HepG2 (cell line): ENCODE measurements around the gene AKAP8L. TPM values are rescaled to one million over a fixed set of nuclear protein-coding genes. Genes with fewer than 3 reads are reported as not detected.
A peak's percentile ranks its signal among the peaks of the same experiment; 100 is the strongest.

Experiments
- BRD4 ChIP-seq: sonication (generic); formaldehyde crosslinking; IDR thresholded peaks from 2 replicates; pipeline ENCODE4 v1.4.0; 2020; ENCODE audit warnings: missing genetic modification reagents
- CBFB ChIP-seq: sonication (generic); formaldehyde crosslinking; IDR thresholded peaks from 2 replicates; pipeline ENCODE4 v1.4.0; 2020; ENCODE audit warnings: missing genetic modification reagents
- FOXA1 ChIP-seq, 2 experiments: fragments of 450-650 bp in 1 of 2; sonication (generic) in 1 of 2; formaldehyde crosslinking in 1 of 2; IDR thresholded peaks; 2 replicates each; pipeline versions ENCODE4 v1.4.0 to v1.6.1; 2016 to 2020; ENCODE audit warnings: missing genetic modification reagents in 1 of 2
- JUN ChIP-seq: sonication (generic); formaldehyde crosslinking; IDR thresholded peaks from 2 replicates; pipeline ENCODE4 v1.4.0; 2020; ENCODE audit warnings: mild to moderate bottlenecking, missing genetic modification reagents
- PHF5A ChIP-seq: IDR thresholded peaks from one replicate; pipeline ENCODE4 v1.6.1; 2018; ENCODE audit warnings: low read depth, missing genetic modification reagents; ENCODE audit not compliant: unreplicated experiment
- SIN3B ChIP-seq: fragments of 150-350 bp; IDR thresholded peaks from 2 replicates; pipeline ENCODE4 v1.6.1; 2014; ENCODE audit warnings: low read length
- SNRNP70 ChIP-seq: fragments of 200-400 bp; formaldehyde crosslinking; IDR thresholded peaks from 2 replicates; pipeline ENCODE4 v1.6.1; 2017; ENCODE audit warnings: mild to moderate bottlenecking, low read depth, low read length, moderate library complexity
- TRIM24 ChIP-seq: sonication (generic); formaldehyde crosslinking; IDR thresholded peaks from 2 replicates; pipeline ENCODE4 v1.8.0; 2022; ENCODE audit warnings: mild to moderate bottlenecking, missing genetic modification reagents
- ZNF333 ChIP-seq: sonication (generic); formaldehyde crosslinking; IDR thresholded peaks from 2 replicates; pipeline ENCODE4 v1.4.0; 2020; ENCODE audit warnings: mild to moderate bottlenecking, missing genetic modification reagents, borderline replicate concordance
- ZNF546 ChIP-seq: sonication (generic); formaldehyde crosslinking; conservative IDR thresholded peaks from 2 replicates; pipeline ENCODE4 v1.8.1; 2023; ENCODE audit warnings: mild to moderate bottlenecking, missing genetic modification reagents
- ZSCAN21 ChIP-seq: sonication (generic); formaldehyde crosslinking; IDR thresholded peaks from 2 replicates; pipeline ENCODE4 v1.8.0; 2022; ENCODE audit warnings: mild to moderate bottlenecking, missing genetic modification reagents, moderate library complexity, borderline replicate concordance
- polyA plus RNA-seq, 8 experiments: library from polyadenylated mRNA; depleted of rRNA in 3 of 8; stranded (reverse) in 7 of 8; unstranded in 1 of 8; fragments of >200 nt; fragmentation: Illumina TruSeq in 4 of 8; extraction: Trizol in 4 of 8; gene quantifications; 2 replicates each; pipeline versions ENCODE4 v1.2.1 to v1.2.3, GENCODE V29; 2011 to 2016; ENCODE audit warnings: low read depth in 4 of 8, missing spikeins in 1 of 8, mixed read lengths in 1 of 8; ENCODE audit not compliant: insufficient read depth in 1 of 8
- total RNA-seq, 5 experiments: library from RNA; depleted of rRNA; stranded (reverse); fragments of >200 nt; fragmentation: Illumina TruSeq; extraction: Trizol; gene quantifications; 2 replicates each; pipeline ENCODE4 v1.2.3, GENCODE V29; 2016; ENCODE audit warnings: low read depth in 1 of 5
- TF ChIP-seq, protein P1 (sequence below): sonication (generic); formaldehyde crosslinking; conservative IDR thresholded peaks from 2 replicates; pipeline ENCODE4 v1.8.0; 2022; ENCODE audit warnings: mild to moderate bottlenecking, moderate library complexity, missing genetic modification reagents
- TF ChIP-seq, protein P2 (sequence below): sonication (generic); formaldehyde crosslinking; IDR thresholded peaks from 2 replicates; pipeline ENCODE4 v1.5.0; 2020; ENCODE audit warnings: mild to moderate bottlenecking, missing genetic modification reagents, borderline replicate concordance
- TF ChIP-seq, protein P3 (sequence below): IDR thresholded peaks from 2 replicates; pipeline ENCODE4 v1.6.1; 2016; ENCODE audit warnings: missing compliant biosample characterization, missing genetic modification reagents, borderline replicate concordance
- TF ChIP-seq, protein P4 (sequence below): sonication (generic); formaldehyde crosslinking; IDR thresholded peaks from 2 replicates; pipeline ENCODE4 v1.8.1; 2023; ENCODE audit warnings: mild to moderate bottlenecking, missing genetic modification reagents
- TF ChIP-seq, protein P5 (sequence below): IDR thresholded peaks from 2 replicates; pipeline ENCODE4 v1.6.1; 2012; ENCODE audit warnings: inconsistent platforms
- TF ChIP-seq, protein P6 (sequence below): sonication (generic); formaldehyde crosslinking; IDR thresholded peaks from 2 replicates; pipeline ENCODE4 v1.5.0; 2020; ENCODE audit warnings: mild to moderate bottlenecking, missing genetic modification reagents, borderline replicate concordance

AKAP8L gene
- total and polyA plus RNA-seq, 2 of the 13 experiments (the other 11 are each of a cell fraction or from before 2014, with no cell fraction given), result 48.2 to 49.6 TPM

DNA sequence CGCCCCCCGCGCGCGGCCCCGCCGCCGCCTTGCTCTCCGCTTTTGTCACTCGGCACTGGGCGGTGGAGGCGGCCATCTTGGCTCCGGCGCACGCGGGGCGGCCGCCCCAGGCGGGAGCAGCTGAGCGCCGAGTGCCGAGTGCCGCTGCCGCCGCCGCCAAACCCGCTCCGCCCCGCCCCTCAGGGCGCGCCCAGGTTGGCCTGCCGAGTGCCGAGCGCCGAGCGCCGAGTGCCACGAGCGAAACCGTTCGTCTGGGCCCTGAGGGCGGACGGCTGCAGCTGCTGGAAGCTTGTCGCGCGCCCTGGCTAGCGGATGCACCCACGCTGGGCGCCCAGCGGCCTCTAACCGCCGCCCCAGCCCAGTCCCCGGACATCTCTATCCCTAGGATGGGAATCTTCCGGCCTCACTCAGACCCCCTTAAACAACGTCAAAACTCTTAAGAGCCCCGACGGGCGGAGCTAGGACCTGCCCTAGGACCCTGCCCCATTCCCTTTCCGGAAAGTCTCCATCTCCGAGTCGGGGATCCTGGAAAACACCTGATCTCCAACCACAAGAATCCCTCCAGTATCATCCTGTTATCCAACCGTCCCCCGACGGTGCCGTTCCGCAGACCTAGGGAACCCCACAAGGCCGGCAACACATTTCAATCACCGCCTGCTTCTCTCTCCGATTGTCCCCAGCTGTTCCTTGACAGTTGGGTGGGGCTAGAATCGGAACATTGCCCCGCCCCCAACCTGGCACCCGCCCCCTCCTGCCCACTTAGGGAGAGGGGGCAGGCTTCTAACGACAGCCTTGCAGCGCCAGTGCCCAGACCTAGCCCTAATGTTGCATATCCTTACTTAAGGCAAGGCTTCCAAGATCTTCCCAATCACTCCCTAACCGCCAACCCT, 14.1 kb upstream of the AKAP8L start (continued):
- TF ChIP-seq BRD4 (CRISPR knock-in tag) (no peak), CBFB (CRISPR knock-in tag) (peak; percentile 33; the same call in 1 of the 2 replicates), SNRNP70 (no peak), PHF5A (no peak), TRIM24 (no peak), FOXA1 (IDR thresholded peaks at IDR 0.05) (no peak), FOXA1 (CRISPR knock-in tag; IDR thresholded peaks at IDR 0.05) (no peak), SIN3B (0 out of 2 replicates have a peak, but pooled peaks have one; percentile 54), ZNF546 (CRISPR knock-in tag) (0 out of 2 replicates have a peak, but pooled peaks have one; percentile 59), ZSCAN21 (CRISPR knock-in tag) (peak; percentile 78), JUN (CRISPR knock-in tag) (no peak), ZNF333 (peak; percentile 39; the same call in 1 of the 2 replicates)
- TF ChIP-seq, protein P1, sequence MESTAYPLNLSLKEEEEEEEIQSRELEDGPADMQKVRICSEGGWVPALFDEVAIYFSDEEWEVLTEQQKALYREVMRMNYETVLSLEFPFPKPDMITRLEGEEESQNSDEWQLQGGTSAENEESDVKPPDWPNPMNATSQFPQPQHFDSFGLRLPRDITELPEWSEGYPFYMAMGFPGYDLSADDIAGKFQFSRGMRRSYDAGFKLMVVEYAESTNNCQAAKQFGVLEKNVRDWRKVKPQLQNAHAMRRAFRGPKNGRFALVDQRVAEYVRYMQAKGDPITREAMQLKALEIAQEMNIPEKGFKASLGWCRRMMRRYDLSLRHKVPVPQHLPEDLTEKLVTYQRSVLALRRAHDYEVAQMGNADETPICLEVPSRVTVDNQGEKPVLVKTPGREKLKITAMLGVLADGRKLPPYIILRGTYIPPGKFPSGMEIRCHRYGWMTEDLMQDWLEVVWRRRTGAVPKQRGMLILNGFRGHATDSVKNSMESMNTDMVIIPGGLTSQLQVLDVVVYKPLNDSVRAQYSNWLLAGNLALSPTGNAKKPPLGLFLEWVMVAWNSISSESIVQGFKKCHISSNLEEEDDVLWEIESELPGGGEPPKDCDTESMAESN (CRISPR knock-in tag), result peak; percentile 71
- TF ChIP-seq, protein P2, sequence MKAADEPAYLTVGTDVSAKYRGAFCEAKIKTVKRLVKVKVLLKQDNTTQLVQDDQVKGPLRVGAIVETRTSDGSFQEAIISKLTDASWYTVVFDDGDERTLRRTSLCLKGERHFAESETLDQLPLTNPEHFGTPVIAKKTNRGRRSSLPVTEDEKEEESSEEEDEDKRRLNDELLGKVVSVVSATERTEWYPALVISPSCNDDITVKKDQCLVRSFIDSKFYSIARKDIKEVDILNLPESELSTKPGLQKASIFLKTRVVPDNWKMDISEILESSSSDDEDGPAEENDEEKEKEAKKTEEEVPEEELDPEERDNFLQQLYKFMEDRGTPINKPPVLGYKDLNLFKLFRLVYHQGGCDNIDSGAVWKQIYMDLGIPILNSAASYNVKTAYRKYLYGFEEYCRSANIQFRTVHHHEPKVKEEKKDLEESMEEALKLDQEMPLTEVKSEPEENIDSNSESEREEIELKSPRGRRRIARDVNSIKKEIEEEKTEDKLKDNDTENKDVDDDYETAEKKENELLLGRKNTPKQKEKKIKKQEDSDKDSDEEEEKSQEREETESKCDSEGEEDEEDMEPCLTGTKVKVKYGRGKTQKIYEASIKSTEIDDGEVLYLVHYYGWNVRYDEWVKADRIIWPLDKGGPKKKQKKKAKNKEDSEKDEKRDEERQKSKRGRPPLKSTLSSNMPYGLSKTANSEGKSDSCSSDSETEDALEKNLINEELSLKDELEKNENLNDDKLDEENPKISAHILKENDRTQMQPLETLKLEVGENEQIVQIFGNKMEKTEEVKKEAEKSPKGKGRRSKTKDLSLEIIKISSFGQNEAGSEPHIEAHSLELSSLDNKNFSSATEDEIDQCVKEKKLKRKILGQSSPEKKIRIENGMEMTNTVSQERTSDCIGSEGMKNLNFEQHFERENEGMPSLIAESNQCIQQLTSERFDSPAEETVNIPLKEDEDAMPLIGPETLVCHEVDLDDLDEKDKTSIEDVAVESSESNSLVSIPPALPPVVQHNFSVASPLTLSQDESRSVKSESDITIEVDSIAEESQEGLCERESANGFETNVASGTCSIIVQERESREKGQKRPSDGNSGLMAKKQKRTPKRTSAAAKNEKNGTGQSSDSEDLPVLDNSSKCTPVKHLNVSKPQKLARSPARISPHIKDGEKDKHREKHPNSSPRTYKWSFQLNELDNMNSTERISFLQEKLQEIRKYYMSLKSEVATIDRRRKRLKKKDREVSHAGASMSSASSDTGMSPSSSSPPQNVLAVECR (CRISPR knock-in tag), result peak; percentile 86
- TF ChIP-seq, protein P3, sequence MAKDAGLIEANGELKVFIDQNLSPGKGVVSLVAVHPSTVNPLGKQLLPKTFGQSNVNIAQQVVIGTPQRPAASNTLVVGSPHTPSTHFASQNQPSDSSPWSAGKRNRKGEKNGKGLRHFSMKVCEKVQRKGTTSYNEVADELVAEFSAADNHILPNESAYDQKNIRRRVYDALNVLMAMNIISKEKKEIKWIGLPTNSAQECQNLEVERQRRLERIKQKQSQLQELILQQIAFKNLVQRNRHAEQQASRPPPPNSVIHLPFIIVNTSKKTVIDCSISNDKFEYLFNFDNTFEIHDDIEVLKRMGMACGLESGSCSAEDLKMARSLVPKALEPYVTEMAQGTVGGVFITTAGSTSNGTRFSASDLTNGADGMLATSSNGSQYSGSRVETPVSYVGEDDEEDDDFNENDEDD (CRISPR knock-in tag), result peak; percentile 81; the same call in 1 of the 2 replicates
- TF ChIP-seq, protein P4, sequence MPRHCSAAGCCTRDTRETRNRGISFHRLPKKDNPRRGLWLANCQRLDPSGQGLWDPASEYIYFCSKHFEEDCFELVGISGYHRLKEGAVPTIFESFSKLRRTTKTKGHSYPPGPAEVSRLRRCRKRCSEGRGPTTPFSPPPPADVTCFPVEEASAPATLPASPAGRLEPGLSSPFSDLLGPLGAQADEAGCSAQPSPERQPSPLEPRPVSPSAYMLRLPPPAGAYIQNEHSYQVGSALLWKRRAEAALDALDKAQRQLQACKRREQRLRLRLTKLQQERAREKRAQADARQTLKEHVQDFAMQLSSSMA (CRISPR knock-in tag), result peak; percentile 96
- TF ChIP-seq, protein P5, sequence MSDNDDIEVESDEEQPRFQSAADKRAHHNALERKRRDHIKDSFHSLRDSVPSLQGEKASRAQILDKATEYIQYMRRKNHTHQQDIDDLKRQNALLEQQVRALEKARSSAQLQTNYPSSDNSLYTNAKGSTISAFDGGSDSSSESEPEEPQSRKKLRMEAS, result peak; percentile 91
- TF ChIP-seq, protein P6, sequence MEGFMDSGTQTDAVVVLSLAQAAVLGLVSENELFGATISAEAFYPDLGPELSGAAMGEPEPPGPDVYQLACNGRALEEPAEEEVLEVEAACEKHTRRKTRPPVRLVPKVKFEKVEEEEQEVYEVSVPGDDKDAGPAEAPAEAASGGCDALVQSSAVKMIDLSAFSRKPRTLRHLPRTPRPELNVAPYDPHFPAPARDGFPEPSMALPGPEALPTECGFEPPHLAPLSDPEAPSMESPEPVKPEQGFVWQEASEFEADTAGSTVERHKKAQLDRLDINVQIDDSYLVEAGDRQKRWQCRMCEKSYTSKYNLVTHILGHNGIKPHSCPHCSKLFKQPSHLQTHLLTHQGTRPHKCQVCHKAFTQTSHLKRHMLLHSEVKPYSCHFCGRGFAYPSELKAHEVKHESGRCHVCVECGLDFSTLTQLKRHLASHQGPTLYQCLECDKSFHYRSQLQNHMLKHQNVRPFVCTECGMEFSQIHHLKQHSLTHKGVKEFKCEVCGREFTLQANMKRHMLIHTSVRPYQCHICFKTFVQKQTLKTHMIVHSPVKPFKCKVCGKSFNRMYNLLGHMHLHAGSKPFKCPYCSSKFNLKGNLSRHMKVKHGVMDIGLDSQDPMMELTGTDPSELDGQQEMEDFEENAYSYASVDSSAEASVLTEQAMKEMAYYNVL (CRISPR knock-in tag), result 0 out of 2 replicates have a peak, but pooled peaks have one; percentile 54
